Progenitor cell of endocrine pancreas (in vitro differentiated cells): ENCODE data around the gene SPATA31D4. TPM values are rescaled to one million over a fixed set of nuclear protein-coding genes. Genes with fewer than 3 reads are reported as not detected.

Experiments
- DNase-seq: peaks from one replicate; pipeline ENCODE4 v3.0.0; 2021; ENCODE audit warnings: low spot score; ENCODE audit not compliant: unreplicated experiment
- H3K27ac Mint-ChIP-seq: 2 replicates; pipeline ENCODE4 v1.8.0; 2021; ENCODE audit warnings: mild to moderate bottlenecking, moderate library complexity, mixed read lengths
- H3K27me3 Mint-ChIP-seq: 2 replicates; pipeline ENCODE4 v1.8.0; 2021; ENCODE audit warnings: mixed read lengths
- H3K36me3 Mint-ChIP-seq: 2 replicates; pipeline ENCODE4 v1.8.0; 2022; ENCODE audit warnings: mixed read lengths; ENCODE audit not compliant: insufficient read depth
- H3K4me1 Mint-ChIP-seq: 2 replicates; pipeline ENCODE4 v1.8.0; 2021; ENCODE audit warnings: low read depth, mixed read lengths
- H3K4me3 Mint-ChIP-seq: 2 replicates; pipeline ENCODE4 v1.8.0; 2021; ENCODE audit warnings: low read depth, mild to moderate bottlenecking, moderate library complexity, mixed read lengths
- H3K9me3 Mint-ChIP-seq: 2 replicates; pipeline ENCODE4 v1.8.0; 2021; ENCODE audit warnings: low read depth, mixed read lengths
- CTCF ChIP-seq: fragments of 200-600 bp; sonication (generic); IDR thresholded peaks from one replicate; pipeline ENCODE4 v1.5.0; 2021; ENCODE audit warnings: antibody characterized with exemption, mild to moderate bottlenecking; ENCODE audit not compliant: unreplicated experiment
- total RNA-seq: library from RNA; stranded (reverse); gene quantifications from 2 replicates; pipeline ENCODE4 v1.2.1, GENCODE V29; 2021

SPATA31D4 gene
- total RNA-seq, 1 donor from 2014 or later = not detected

DNA sequence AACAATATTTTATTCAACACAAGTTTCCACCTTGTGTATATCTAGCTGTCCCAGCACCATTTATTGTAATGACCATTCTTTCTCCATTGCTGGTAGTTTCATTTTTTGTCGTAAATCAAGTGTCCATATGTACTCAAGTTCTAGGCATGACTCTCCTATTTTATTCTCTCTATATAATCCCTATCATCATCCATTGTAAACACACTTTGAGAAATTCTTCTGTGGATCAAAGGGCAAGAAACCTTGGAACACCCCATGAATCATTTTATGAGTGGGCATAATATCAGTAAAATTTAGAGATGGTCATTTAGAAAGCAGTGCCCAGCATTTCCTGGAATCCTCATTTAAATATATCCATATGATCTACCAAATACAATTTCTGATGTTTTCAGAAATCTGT, 35.8 kb upstream of the SPATA31D4 start:
- H3K27me3 Mint-ChIP-seq = no peaks in the 10 kb centered on the region
- no peak for TF ChIP-seq CTCF
- no peak overlapping the region for H3K4me3 Mint-ChIP-seq
- no peaks in the 10 kb centered on the region for H3K9me3 Mint-ChIP-seq
- H3K4me1 Mint-ChIP-seq = no peaks in the 10 kb centered on the region
- no peak overlapping the region for H3K27ac Mint-ChIP-seq
- no peak for DNase-seq
- H3K36me3 Mint-ChIP-seq = no peaks in the 10 kb centered on the region

GRCh38 chr9:81893929-81894328, 34.3 kb upstream of the SPATA31D4 start:
- no peak for DNase-seq
- no peak overlapping the region for H3K4me3 Mint-ChIP-seq
- no peaks in the 10 kb centered on the region for H3K4me1 Mint-ChIP-seq
- no peaks in the 10 kb centered on the region for H3K27me3 Mint-ChIP-seq
- TF ChIP-seq CTCF = no peak
- H3K36me3 Mint-ChIP-seq = no peaks in the 10 kb centered on the region
- no peak overlapping the region for H3K27ac Mint-ChIP-seq
- H3K9me3 Mint-ChIP-seq = no peaks in the 10 kb centered on the region

DNA sequence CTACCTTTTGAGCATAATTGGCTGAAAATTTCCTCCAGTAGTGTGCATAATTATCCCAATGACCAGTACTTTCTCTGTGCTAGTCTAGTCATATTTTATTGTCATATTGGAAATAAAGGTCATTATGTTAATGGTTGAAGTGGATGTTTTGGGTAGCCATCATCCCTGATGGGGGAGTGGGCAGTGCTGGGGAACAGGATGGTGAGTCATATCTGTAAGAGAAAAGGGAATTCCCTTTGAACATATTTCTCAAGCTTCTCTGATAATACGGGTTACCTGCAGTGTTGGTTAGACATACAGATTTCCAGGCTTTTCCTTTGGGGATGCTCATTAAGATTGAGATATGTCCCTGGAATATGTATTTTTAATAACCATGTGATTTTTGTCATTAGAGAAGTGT, 33.3 kb upstream of the SPATA31D4 start:
- Mint-ChIP-seq H3K36me3 (no peaks in the 10 kb centered on the region), H3K4me1 (no peaks in the 10 kb centered on the region), H3K4me3 (no peak overlapping the region), H3K9me3 (no peaks in the 10 kb centered on the region), H3K27ac (no peak overlapping the region), H3K27me3 (no peaks in the 10 kb centered on the region)
- DNase-seq = no peak
- TF ChIP-seq CTCF = no peak

- no peak overlapping the region for H3K27ac Mint-ChIP-seq
- H3K4me1 Mint-ChIP-seq = no peaks in the 10 kb centered on the region
- H3K27me3 Mint-ChIP-seq = peaks cover 3% of the 10 kb centered on the region
- no peak for TF ChIP-seq CTCF
- H3K4me3 Mint-ChIP-seq = no peak overlapping the region
- no peaks in the 10 kb centered on the region for H3K9me3 Mint-ChIP-seq
- no peaks in the 10 kb centered on the region for H3K36me3 Mint-ChIP-seq
- DNase-seq = no peak
Observed at GRCh38 chr9:81896070-81896469, 32.2 kb upstream of the SPATA31D4 start.

DNA sequence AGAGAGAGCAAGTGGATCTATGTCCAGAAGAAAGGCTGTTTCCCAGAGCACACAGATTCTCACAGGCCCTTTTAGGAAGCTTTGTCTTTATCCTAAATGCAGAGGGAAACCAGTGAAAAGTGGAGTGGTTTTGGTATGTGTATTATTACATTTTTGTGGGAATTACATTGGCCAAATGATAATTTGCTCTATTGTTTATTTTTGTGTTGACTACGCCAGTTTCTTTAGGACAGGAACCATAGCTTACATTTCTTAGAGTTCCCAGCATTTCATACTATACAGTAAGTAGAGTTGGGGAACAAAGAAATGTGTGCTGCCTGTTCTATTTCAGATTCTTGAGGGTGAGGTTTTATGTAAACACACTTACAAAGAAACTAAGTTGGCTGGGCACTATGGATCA, 29.4 kb upstream of the SPATA31D4 start:
- Mint-ChIP-seq H3K4me3 (no peak overlapping the region), H3K27ac (no peak overlapping the region), H3K36me3 (no peaks in the 10 kb centered on the region), H3K9me3 (no peaks in the 10 kb centered on the region), H3K4me1 (no peaks in the 10 kb centered on the region), H3K27me3 (peaks cover 3% of the 10 kb centered on the region)
- DNase-seq = no peak
- no peak for TF ChIP-seq CTCF
